Erythroblast (primary cell): ENCODE measurements around the gene GOLGA6L6.
"Not testable (repeated sequence)": the region's sequence is repeated elsewhere in the genome, so short reads cannot be mapped to it uniquely, and the experiment has no call there.

ENCODE experiments used
- GATA1 ChIP-seq: IDR thresholded peaks from 2 replicates; pipeline ENCODE4 v1.6.1; 2011; ENCODE audit warnings: low read depth, mild to moderate bottlenecking, control low read depth, low read length, moderate library complexity
- POLR2A ChIP-seq: IDR thresholded peaks from 2 replicates; pipeline ENCODE4 v1.6.1; 2011; ENCODE audit warnings: mild to moderate bottlenecking, low read length

DNA sequence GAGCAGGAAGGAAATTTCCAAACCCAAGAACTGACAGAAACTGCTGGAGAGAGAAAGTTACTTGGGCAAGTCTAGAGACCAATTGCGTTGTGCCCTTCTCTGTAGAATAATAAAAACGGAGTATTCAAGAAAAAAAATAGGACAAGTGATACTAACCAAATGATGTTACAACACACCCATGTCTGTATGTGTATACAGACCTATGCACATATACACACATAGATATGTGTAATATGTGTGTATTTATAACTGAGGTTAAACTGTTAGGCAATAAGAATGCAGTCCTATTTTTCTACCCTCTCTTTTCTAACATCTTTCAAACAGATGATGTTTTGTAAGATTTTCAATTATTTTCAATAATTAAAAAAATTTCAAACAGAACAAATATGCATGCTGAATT, 48.5 kb upstream of the GOLGA6L6 start:
- TF ChIP-seq POLR2A, GATA1: not testable (repeated sequence)
